NCI-H1694 (cell line): ENCODE data around the gene RHPN2.
"Not testable (repeated sequence)": the region's sequence is repeated elsewhere in the genome, so short reads cannot be mapped to it uniquely, and the experiment has no call there.

ENCODE experiments used
- DNase-seq: peaks from one replicate; lab custom pipeline; 2025; lab: John Stamatoyannopoulos, UW

Gene RHPN2

DNA sequence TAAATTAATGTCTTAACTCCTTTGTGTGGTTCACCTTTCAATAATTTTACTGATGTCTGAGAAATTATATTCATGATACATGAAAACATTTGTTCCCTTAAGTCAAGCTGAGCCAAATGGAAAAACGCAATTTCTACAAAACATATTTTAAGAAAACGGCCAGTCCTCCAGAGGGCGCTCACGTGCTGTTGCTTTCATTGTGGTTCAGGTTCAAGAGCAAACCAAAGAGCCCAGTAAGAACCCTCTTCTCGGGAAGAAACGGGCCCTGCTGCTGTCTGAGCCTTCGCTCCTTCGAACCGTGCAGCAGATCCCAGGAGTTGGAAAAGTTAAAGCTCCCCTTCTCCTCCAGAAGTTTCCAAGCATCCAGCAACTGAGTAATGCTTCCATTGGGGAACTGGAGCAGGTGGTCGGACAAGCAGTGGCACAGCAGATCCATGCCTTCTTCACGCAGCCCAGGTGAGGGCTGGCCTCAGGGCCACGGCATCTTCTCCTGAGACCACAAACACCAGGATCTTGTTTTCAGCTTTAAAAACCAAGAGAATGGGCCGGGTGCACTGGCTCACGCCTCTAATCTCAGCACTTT lies 88.4 kb downstream of the RHPN2 start:
- peak; percentile 84 for DNase-seq

GRCh38 chr19:32971715-32972540 lies 92.8 kb downstream of the RHPN2 start, which contains the start of the genes CEP89 and FAAP24:
Gene CEP89, minus strand, starts transcription at chr19:32971958. Its CDS starts 84 bp downstream, at chr19:32971874.
Gene FAAP24, plus strand, starts transcription at chr19:32972242. Its CDS starts 955 bp downstream, at chr19:32973197.
- DNase-seq = peak; percentile 99

DNA sequence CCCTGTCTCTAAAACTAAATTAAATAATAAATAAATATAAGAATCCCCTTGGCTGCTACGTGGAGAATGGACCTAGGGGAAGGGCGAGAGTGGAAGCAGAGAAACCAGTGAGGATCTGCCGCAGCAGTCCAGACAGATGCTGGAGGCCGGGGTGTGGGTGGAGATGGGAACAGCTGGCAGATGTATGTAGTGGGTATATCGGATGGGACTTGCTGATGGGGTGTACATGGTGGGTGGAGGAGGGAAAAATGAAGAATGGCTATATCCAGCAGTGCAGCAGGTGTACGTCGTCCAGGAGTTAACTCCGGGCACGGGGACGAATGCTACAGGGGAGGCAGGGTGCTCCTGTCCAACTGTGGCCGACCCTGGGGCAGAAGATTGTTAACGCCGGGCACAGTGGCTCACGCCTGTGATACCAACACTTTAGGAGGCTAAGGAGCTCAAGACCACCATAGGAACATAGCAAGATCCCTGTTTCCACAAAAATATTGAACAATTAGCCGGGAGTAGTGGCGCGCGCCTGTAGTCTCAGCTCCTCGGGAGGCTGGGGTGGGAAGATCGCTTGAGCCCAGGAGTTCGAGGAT lies 93.6 kb downstream of the RHPN2 start:
- DNase-seq = no peak

DNA sequence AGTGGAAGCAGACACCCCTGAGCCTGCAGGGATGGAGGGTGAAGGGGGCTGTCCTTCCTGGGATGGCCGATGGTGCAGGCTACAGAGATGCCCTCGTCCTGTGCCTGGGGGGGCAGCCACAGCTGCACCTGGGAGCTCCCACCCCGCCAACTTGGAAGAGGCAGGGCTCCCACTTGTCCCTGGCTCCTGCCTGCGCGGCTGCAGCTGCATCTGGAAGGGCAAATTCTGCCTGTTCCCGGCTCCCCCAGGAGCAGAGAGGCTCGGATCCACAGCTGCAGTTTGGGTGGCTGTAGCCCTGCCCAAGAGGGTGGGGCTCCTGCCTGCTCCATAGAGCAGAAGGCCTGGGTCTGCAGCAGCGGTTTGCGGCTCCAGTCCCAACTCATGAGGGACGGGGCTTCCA lies 95.1 kb downstream of the RHPN2 start:
- DNase-seq = no peak

DNA sequence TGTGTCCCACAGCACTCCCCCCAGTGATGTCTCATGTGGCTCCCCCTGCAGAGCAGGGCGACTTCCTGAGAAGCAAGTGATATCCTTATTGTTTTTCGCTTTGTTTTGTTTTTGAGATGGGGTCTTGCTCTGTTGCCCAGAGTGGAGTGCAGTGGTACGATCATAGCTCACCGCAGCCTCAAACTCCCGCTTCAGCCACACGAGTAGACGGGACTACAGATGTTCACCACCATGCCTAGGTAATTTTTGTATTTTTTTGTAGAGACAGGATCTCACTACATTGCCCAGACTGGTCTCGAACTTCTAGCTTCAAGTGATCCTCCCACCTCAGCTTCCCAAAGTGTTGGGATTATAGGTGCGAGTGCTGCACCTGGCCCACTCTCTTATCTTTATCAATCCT lies 97.9 kb downstream of the RHPN2 start:
- DNase-seq = no peak

- no peak for DNase-seq
These were observed 119.4 kb downstream of the RHPN2 start for GRCh38 chr19:32945260-32945659.

- DNase-seq = not testable (repeated sequence)
These were observed 123.4 kb downstream of the RHPN2 start for GRCh38 chr19:32941273-32941672.

DNA sequence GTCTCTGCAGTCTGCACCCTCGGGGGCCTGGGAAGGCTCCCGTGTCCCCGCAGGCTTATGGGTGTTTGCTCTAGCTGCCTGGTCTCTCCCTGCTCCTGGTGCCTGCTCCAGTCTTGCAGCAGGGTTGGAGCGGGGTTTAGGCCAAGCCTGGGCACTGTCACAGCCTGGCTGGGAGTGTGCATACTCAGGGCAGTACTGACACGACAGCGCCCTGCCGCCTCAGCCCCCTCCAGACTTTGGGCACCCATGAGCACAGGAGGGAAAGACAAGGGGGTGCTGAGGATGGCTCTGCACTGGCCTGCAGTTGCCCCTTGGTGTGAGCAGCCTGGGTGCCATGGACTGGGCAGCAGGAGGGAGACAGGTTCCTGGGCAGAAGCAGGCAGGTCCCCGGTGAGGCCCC lies 128.6 kb downstream of the RHPN2 start:
- no peak for DNase-seq

GRCh38 chr19:32935629-32936028 lies 129.1 kb downstream of the RHPN2 start:
- DNase-seq = no peak

DNA sequence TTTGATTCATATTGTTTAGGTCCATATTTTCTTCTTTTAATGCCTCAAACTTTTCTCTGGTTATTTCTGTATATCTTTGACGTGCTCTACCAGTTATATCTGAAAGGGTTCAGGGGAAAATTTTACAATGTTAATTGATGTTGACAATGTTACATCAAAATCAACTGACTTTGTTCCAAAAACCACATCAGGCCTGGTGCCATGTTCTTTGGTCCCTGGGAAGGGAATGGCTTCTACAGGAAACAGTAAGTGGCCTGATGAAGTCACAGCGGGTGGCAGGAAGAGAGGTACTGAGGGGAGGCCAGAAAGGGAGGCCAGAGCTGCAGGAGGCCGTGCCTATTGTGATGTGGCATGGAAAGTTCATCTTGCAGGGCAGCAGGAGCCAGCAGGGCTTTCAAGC lies 131.1 kb downstream of the RHPN2 start:
- no peak for DNase-seq

DNA sequence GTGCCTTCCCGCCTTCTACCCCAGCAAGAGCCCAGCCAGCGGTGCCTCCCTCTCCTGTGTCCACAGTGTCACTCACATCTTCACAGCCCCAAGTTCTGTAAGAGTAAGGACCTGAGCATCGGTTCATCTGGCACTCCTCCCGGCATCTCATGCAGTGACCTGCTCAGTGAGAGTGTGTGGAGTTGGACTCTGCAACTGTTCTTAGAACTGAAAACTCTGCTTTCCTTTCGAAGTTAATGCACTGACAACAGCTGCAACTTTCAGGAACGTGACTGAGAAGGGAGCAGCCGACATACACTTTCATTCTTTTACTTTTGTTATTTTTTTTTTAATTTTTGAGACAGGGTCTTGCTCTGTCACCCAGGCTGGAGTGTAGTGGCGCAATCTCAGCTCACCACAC lies 134.1 kb downstream of the RHPN2 start:
- DNase-seq = no peak

GRCh38 chr19:32928806-32929205 lies 135.9 kb downstream of the RHPN2 start:
- DNase-seq = no peak
